Measurements from ENCODE around the gene RASSF4.

Gene RASSF4

GRCh38 chr10:44976352-44977198, 17.0 kb downstream of the RASSF4 start:
- Histone ChIP-seq H3K36me3 (ENCODE audit: control insufficient read depth, insufficient read depth, low read length) (no peaks in the 10 kb centered on the region), H3K4me3 (ENCODE audit: insufficient read depth, low read depth, low read length, poor library complexity, severe bottlenecking) (no peak overlapping the region), H3K27me3 (replicated peaks; ENCODE audit: control insufficient read depth, insufficient read depth, low read length, poor library complexity, severe bottlenecking) (no peaks in the 10 kb centered on the region), H3K27ac (ENCODE audit: insufficient read depth, low read length, poor library complexity, severe bottlenecking) (no peak overlapping the region), H3K9me3 (ENCODE audit: control insufficient read depth, low read length) (no peaks in the 10 kb centered on the region), H3K4me1 (ENCODE audit: control insufficient read depth, insufficient read depth, low read length, poor library complexity, severe bottlenecking) (peaks cover 8% of the 10 kb centered on the region)
- DNase-seq: no peak

GRCh38 chr10:44977287-44978212, 17.9 kb downstream of the RASSF4 start:
- H3K4me3 ChIP-seq (ENCODE audit: insufficient read depth, low read depth, low read length, poor library complexity, severe bottlenecking): no peak overlapping the region
- H3K36me3 ChIP-seq (ENCODE audit: control insufficient read depth, insufficient read depth, low read length): no peaks in the 10 kb centered on the region
- no peak for DNase-seq
- no peaks in the 10 kb centered on the region for H3K9me3 ChIP-seq (ENCODE audit: control insufficient read depth, low read length)
- no peaks in the 10 kb centered on the region for H3K27me3 ChIP-seq (replicated peaks; ENCODE audit: control insufficient read depth, insufficient read depth, low read length, poor library complexity, severe bottlenecking)
- H3K4me1 ChIP-seq (ENCODE audit: control insufficient read depth, insufficient read depth, low read length, poor library complexity, severe bottlenecking): peaks cover 8% of the 10 kb centered on the region
- no peak overlapping the region for H3K27ac ChIP-seq (ENCODE audit: insufficient read depth, low read length, poor library complexity, severe bottlenecking)

GRCh38 chr10:44978213-44978569, 18.6 kb downstream of the RASSF4 start:
- no peak for DNase-seq
- no peak overlapping the region for H3K4me3 ChIP-seq (ENCODE audit: insufficient read depth, low read depth, low read length, poor library complexity, severe bottlenecking)
- H3K9me3 ChIP-seq (ENCODE audit: control insufficient read depth, low read length): no peaks in the 10 kb centered on the region
- H3K27me3 ChIP-seq (replicated peaks; ENCODE audit: control insufficient read depth, insufficient read depth, low read length, poor library complexity, severe bottlenecking): no peaks in the 10 kb centered on the region
- H3K4me1 ChIP-seq (ENCODE audit: control insufficient read depth, insufficient read depth, low read length, poor library complexity, severe bottlenecking): peaks cover 8% of the 10 kb centered on the region
- H3K27ac ChIP-seq (ENCODE audit: insufficient read depth, low read length, poor library complexity, severe bottlenecking): no peak overlapping the region
- H3K36me3 ChIP-seq (ENCODE audit: control insufficient read depth, insufficient read depth, low read length): no peaks in the 10 kb centered on the region

DNA sequence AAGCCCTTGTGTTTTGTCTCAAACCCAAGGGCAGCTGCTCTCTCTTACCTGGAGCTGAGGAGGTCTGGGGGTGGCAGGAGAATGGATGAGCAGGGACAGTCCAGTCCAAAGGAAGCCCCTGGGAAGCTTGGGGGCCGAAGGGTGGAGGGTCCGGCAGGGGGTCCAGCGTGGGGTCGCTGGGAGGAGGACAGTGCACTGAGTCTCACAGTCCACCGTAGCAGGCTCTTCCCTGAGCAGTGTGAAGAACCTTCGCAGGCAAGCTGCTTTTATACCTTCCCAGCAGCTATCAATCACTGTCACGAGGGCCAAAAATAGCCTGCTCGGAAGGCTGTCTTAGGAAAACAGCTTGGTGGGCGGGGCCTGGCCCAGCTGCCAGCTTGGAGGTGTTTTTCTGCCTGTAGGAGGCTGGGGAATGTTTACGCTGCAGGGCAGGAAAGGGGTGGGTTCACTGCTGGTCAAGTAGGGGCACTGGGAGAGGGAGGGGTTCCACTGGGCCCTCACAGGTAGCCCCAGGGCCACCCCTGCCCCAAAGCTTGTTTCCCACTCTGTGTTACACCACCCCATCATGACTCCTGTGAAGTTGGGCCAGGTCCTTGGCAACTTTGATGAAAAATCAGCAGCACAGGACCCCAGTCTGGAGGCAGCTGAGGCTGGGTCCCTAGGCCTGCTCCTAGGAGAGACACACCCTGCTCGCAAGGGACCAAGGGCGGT, 19.1 kb downstream of the RASSF4 start, which contains the start of gene DEPP1:
TSS of gene DEPP1 (minus strand) at position 240 of the 711 bp plus-strand sequence. CDS start 779 bp downstream, outside the sequence.
- no peak for DNase-seq
- Histone ChIP-seq H3K4me1 (ENCODE audit: control insufficient read depth, insufficient read depth, low read length, poor library complexity, severe bottlenecking) (peaks cover 8% of the 10 kb centered on the region), H3K36me3 (ENCODE audit: control insufficient read depth, insufficient read depth, low read length) (no peaks in the 10 kb centered on the region), H3K4me3 (ENCODE audit: insufficient read depth, low read depth, low read length, poor library complexity, severe bottlenecking) (no peak within 1 kb of the TSS), H3K27ac (ENCODE audit: insufficient read depth, low read length, poor library complexity, severe bottlenecking) (no peak within 1 kb of the TSS), H3K27me3 (replicated peaks; ENCODE audit: control insufficient read depth, insufficient read depth, low read length, poor library complexity, severe bottlenecking) (no peaks in the 10 kb centered on the region), H3K9me3 (ENCODE audit: control insufficient read depth, low read length) (no peaks in the 10 kb centered on the region)

DNA sequence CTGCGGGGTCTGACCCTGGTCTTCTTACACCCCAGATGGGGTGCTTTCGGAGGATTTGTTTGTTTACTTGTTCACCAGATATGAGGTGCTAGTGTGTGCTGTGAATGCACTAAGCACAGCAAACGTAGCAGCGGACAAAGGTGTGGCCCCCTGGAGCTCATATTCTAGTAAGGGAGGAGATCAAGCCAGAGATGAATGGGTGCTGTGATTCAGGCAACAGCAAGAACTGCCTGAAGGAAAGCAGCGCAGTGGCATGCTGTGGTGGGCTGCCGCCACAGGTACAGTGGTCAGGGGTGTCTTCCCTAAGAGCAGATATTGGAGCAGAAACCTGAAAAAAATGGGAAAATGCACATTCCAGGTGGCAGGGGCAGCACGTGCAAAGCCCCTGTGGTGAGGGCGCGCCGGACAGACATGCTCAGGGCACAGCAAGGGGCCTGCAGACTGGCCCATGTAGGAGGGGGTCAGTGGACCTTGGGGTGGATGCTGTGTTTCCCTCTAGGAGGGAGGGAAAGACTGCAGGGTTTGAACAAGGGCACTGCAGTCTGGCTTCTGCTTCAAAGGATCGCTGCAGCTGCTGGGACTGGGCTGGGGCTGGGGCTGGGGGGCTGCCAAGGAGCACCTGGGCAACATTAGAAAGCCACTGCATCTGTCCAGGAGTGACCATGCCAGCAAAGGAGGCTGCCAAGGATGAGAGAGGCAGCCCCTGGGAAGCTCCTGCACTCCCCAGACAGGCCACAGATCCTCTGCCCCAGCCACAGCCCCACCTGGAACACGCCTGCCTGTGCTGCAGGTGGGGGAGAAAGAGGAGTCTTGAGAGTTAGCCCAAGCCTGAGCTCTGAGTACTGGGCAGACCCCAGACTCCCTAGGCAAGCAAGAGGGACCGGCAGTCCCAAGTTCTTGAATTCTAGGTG, 19.9 kb downstream of the RASSF4 start:
- Histone ChIP-seq H3K9me3 (ENCODE audit: control insufficient read depth, low read length) (no peaks in the 10 kb centered on the region), H3K27ac (ENCODE audit: insufficient read depth, low read length, poor library complexity, severe bottlenecking) (no peak overlapping the region), H3K4me1 (ENCODE audit: control insufficient read depth, insufficient read depth, low read length, poor library complexity, severe bottlenecking) (peaks cover 3% of the 10 kb centered on the region), H3K36me3 (ENCODE audit: control insufficient read depth, insufficient read depth, low read length) (no peaks in the 10 kb centered on the region), H3K4me3 (ENCODE audit: insufficient read depth, low read depth, low read length, poor library complexity, severe bottlenecking) (no peak overlapping the region), H3K27me3 (replicated peaks; ENCODE audit: control insufficient read depth, insufficient read depth, low read length, poor library complexity, severe bottlenecking) (no peaks in the 10 kb centered on the region)
- no peak for DNase-seq

DNA sequence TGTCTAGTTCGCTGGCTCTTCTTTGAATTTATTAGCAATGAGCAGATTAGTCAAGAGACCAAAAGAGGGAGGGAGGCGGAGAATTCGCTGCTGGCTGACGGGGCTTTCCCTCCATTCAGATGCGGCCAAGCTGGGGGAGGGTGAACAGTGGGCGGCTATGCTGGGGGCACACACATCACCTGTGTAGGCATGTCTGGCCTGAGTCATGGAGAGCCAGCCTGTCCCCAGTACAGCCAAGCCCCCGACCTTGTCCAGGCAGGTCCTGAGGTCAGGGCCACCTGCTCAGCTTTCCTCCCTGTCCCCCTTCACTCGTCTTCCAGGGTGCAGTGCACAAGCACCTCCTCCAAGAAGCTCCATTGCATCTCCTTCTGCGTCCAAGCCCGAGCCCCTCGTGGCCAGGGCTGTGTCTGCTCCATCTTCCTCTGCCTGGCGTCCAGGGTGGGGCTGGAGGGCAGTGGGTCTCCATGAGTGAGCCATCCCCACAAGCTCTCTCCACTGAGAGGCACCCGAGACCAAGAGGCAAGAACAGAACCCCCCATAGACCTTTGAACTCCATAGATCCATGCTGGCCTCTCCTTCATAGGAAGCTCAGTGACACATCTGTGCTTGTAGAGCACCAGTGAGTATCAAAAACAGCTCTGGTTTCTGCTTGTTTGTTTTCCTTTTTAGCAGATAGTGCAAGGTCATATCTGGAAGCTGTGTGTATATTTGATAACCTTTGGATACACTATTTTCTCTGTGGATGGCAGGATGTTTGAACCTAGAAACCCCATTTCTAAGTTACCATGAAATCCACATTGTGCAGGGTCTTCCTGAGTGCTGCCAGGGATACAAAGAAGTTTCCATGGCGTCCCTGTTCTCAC, 20.9 kb downstream of the RASSF4 start:
- Histone ChIP-seq H3K4me1 (ENCODE audit: control insufficient read depth, insufficient read depth, low read length, poor library complexity, severe bottlenecking) (no peaks in the 10 kb centered on the region), H3K27me3 (replicated peaks; ENCODE audit: control insufficient read depth, insufficient read depth, low read length, poor library complexity, severe bottlenecking) (no peaks in the 10 kb centered on the region), H3K27ac (ENCODE audit: insufficient read depth, low read length, poor library complexity, severe bottlenecking) (no peak overlapping the region), H3K9me3 (ENCODE audit: control insufficient read depth, low read length) (no peaks in the 10 kb centered on the region), H3K36me3 (ENCODE audit: control insufficient read depth, insufficient read depth, low read length) (no peaks in the 10 kb centered on the region), H3K4me3 (ENCODE audit: insufficient read depth, low read depth, low read length, poor library complexity, severe bottlenecking) (no peak overlapping the region)
- DNase-seq: no peak

GRCh38 chr10:44981172-44982113, 21.8 kb downstream of the RASSF4 start:
- no peak for DNase-seq
- Histone ChIP-seq H3K4me3 (ENCODE audit: insufficient read depth, low read depth, low read length, poor library complexity, severe bottlenecking) (no peak overlapping the region), H3K27ac (ENCODE audit: insufficient read depth, low read length, poor library complexity, severe bottlenecking) (no peak overlapping the region), H3K36me3 (ENCODE audit: control insufficient read depth, insufficient read depth, low read length) (no peaks in the 10 kb centered on the region), H3K4me1 (ENCODE audit: control insufficient read depth, insufficient read depth, low read length, poor library complexity, severe bottlenecking) (no peaks in the 10 kb centered on the region), H3K27me3 (replicated peaks; ENCODE audit: control insufficient read depth, insufficient read depth, low read length, poor library complexity, severe bottlenecking) (no peaks in the 10 kb centered on the region), H3K9me3 (ENCODE audit: control insufficient read depth, low read length) (no peaks in the 10 kb centered on the region)

DNA sequence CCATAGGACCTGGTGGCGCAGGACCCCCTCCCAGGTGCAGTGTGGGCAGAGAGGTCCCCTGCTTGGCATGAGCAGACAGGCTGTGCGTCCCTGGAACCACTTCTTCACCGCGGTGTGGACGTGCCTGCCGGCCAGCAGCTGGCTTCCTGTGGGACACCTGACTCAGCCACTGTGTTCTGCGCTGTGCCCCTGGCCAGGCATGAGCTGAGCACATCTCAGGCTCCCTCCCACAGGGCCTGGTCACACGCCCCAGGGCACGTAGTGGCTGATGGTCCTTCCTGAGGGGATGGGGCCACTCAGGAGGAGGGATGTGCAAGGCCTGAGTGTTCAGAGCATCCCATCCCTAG, 22.5 kb downstream of the RASSF4 start:
- H3K36me3 ChIP-seq (ENCODE audit: control insufficient read depth, insufficient read depth, low read length): no peaks in the 10 kb centered on the region
- no peaks in the 10 kb centered on the region for H3K4me1 ChIP-seq (ENCODE audit: control insufficient read depth, insufficient read depth, low read length, poor library complexity, severe bottlenecking)

More for the DNA sequence above, 22.5 kb downstream of the RASSF4 start:
- no peak for DNase-seq
- Histone ChIP-seq H3K9me3 (ENCODE audit: control insufficient read depth, low read length) (no peaks in the 10 kb centered on the region), H3K27me3 (replicated peaks; ENCODE audit: control insufficient read depth, insufficient read depth, low read length, poor library complexity, severe bottlenecking) (no peaks in the 10 kb centered on the region), H3K4me3 (ENCODE audit: insufficient read depth, low read depth, low read length, poor library complexity, severe bottlenecking) (no peak overlapping the region), H3K27ac (ENCODE audit: insufficient read depth, low read length, poor library complexity, severe bottlenecking) (no peak overlapping the region)

Data from effector memory CD4-positive, alpha-beta T cell (primary cell).